Kidney epithelial cell (primary cell): ENCODE data around the gene C4BPA. TPM values are rescaled to one million over a fixed set of nuclear protein-coding genes. Genes with fewer than 3 reads are reported as not detected.

Experiments used
- DNase-seq: peaks from one replicate; pipeline ENCODE4 v3.0.0-alpha.2; 2010; ENCODE audit warnings: low read depth
- H3K27me3 ChIP-seq: 2 replicates; pipeline ENCODE4 v1.6.0; 2011; ENCODE audit warnings: low read length; ENCODE audit not compliant: control insufficient read depth, insufficient read depth
- H3K36me3 ChIP-seq: 2 replicates; pipeline ENCODE4 v1.5.1; 2011; ENCODE audit warnings: low read length; ENCODE audit not compliant: control insufficient read depth, insufficient read depth
- H3K4me3 ChIP-seq: 2 replicates; pipeline ENCODE4 v1.5.1; 2011; ENCODE audit warnings: low read depth, mild to moderate bottlenecking, control low read depth, low read length
- total RNA-seq: library from RNA; depleted of rRNA; stranded (reverse); fragments of >200 nt; gene quantifications from 2 replicates; pipeline ENCODE4 v1.2.3, GENCODE V29; 2015
- TF ChIP-seq, protein P1 (sequence below): IDR thresholded peaks from 2 replicates; pipeline ENCODE4 v1.5.1; 2011; ENCODE audit warnings: mild to moderate bottlenecking, moderate library complexity, low read length, control low read depth, inconsistent platforms; ENCODE audit not compliant: insufficient read depth, poor library complexity, severe bottlenecking

The C4BPA gene
- total RNA-seq, 1 donor from 2014 or later, result not detected

DNA sequence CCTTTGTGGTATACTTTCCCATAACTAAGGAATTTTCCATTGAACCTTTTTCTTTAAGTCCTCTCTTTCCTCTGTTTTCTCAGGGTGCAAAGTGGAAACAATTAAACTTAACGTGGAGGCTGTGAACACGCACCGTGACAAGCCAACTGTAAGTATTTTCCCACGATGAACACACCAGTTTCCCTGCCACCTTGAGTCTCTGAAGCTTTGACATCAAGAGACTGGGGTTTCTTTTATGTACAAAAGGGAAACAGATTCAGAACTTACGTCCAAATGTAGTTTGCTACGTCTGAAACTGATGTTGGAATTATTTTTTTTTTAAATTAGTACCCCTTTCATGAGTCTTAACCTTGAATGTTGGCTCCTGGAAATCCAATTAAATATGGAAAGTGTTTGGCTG lies 32.6 kb upstream of the C4BPA start:
- no peak for DNase-seq
- Histone ChIP-seq H3K4me3 (no peak overlapping the region), H3K27me3 (no peaks in the 10 kb centered on the region), H3K36me3 (no peaks in the 10 kb centered on the region)
- TF ChIP-seq, protein P1, sequence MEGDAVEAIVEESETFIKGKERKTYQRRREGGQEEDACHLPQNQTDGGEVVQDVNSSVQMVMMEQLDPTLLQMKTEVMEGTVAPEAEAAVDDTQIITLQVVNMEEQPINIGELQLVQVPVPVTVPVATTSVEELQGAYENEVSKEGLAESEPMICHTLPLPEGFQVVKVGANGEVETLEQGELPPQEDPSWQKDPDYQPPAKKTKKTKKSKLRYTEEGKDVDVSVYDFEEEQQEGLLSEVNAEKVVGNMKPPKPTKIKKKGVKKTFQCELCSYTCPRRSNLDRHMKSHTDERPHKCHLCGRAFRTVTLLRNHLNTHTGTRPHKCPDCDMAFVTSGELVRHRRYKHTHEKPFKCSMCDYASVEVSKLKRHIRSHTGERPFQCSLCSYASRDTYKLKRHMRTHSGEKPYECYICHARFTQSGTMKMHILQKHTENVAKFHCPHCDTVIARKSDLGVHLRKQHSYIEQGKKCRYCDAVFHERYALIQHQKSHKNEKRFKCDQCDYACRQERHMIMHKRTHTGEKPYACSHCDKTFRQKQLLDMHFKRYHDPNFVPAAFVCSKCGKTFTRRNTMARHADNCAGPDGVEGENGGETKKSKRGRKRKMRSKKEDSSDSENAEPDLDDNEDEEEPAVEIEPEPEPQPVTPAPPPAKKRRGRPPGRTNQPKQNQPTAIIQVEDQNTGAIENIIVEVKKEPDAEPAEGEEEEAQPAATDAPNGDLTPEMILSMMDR, result no peak

DNA sequence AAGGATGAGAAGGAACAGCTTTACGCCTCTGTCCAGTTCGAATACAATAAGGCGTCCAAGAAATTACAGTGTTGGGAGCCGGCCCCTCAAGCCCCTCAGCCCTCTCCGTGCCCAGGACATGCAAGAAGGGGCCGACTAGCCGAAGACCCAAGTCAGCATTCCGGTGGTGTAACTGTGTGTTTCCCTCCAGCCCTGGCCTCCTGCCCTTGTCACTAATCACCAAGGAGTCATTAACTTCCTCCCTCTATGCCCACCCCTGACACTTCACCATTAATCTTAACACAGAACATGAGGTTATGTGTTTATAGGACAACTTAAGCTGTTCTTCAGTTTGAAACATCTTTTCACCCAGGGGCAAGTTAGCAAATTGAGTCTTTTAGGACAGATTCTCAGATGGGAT lies 31.8 kb upstream of the C4BPA start:
- H3K27me3 ChIP-seq, result no peaks in the 10 kb centered on the region
- H3K36me3 ChIP-seq, result no peaks in the 10 kb centered on the region
- DNase-seq, result no peak
- TF ChIP-seq, protein P1, result no peak
- no peak overlapping the region for H3K4me3 ChIP-seq

DNA sequence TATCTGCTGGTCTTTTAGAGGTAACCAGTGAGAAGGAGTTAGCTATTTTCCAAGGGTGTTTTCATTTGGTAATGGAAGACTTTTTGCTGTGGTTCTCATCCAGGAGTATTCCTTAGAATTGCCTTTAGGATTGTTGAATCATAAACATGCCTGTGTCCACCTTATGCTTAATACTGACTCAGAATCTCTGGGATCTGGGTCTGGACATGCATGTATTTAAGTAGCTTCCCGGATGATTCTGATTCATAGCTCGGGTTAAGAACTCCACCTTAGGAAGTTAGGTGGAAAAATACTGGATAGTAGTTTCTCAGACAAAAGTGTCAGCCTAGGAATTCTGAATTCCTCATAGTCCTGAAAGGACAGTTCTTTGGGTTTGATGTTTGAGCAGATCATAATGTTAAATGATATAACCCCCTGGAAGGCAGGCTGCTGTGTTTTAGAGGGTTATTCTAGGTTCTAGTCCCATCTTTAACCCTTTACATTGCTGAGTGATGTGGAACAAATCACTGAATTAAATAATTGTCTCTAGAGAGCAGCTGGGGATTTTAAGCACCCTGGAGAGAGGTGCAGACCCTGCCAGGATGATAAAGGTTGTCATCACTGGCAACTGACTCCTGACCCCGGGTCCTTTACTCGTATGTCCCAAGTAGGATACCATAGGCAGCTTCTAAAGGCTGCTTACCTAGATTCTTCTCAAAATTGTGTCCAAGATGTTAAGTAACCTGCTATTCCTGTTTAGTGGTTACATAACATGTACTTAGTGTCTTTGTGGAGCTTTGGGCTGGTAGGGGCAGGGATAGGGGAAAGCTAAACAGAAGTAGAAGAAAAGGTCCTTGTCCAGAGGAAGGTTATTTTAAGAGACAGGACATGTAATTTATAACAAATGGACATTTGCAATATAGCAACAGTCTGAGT lies 29.9 kb upstream of the C4BPA start:
- no peak for DNase-seq
- no peaks in the 10 kb centered on the region for H3K27me3 ChIP-seq
- TF ChIP-seq, protein P1, result no peak
- no peak overlapping the region for H3K4me3 ChIP-seq
- H3K36me3 ChIP-seq, result no peaks in the 10 kb centered on the region

DNA sequence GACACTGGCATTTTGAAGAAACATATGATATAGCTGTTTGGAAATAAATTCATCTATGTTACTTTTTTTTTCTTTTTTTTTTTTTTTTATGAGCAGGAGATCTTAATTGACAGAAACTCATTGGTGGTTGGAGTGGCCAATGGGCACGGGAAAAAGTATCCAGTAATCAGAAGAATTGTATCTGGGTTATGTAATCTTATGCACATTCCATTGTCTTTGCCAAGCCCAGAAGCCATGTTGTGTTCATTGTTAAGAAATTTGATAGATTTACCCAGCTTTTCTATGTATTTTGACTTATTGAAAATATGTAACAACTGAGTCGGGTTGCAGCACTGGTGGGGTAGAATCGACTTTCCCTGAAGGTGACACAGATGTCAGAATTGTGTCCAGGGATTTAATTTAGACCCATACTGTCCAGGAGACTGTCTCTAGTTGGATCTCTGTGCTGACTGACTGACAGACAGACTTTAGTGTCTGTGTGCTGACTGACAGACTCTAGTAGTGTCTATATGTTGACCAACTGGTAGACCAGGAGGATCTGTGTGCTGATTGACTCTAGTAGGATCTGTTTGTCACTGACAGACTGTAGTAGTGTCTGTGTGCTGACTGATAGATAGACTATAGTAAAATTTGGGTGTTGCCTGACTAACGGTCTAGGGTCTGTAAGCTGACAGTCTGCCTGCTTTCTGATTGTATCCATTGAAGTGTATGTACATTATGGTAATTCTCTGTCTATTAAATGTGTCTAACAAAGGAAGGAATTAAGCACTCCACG lies 27.7 kb upstream of the C4BPA start:
- TF ChIP-seq, protein P1, result no peak
- no peak overlapping the region for H3K4me3 ChIP-seq
- no peaks in the 10 kb centered on the region for H3K36me3 ChIP-seq
- H3K27me3 ChIP-seq, result no peaks in the 10 kb centered on the region
- DNase-seq, result no peak

DNA sequence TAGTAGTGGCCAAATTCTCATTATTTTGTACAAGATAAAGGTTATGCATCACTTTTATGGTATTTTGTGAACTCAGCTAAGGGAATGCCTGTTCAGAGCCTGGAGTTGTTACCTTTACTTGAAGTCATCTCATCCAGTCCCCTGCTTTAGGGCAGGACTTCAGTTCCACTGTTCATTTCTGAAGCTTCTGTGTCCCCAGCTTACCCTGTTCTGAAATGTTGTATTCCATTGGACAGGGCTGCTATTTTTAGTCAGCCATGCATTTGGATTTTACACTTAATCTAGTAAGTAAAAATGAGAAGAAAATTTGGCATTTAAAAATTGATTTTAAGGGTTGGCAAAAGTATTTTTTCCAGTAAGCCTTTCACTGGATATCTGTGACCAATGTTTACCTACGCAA lies 27.0 kb upstream of the C4BPA start:
- TF ChIP-seq, protein P1, result no peak
- no peak for DNase-seq
- Histone ChIP-seq H3K36me3 (no peaks in the 10 kb centered on the region), H3K27me3 (no peaks in the 10 kb centered on the region), H3K4me3 (no peak overlapping the region)
